GM12872 (cell line): ENCODE data around the gene PIK3R1.
A peak's percentile ranks its signal among the peaks of the same experiment; 100 is the strongest.

Experiments used
- TF ChIP-seq, protein P1 (sequence below): IDR thresholded peaks from 3 replicates; pipeline ENCODE4 v1.5.1; 2011; ENCODE audit warnings: low read depth, mild to moderate bottlenecking, low read length, moderate library complexity; ENCODE audit not compliant: insufficient read depth

The PIK3R1 gene

DNA sequence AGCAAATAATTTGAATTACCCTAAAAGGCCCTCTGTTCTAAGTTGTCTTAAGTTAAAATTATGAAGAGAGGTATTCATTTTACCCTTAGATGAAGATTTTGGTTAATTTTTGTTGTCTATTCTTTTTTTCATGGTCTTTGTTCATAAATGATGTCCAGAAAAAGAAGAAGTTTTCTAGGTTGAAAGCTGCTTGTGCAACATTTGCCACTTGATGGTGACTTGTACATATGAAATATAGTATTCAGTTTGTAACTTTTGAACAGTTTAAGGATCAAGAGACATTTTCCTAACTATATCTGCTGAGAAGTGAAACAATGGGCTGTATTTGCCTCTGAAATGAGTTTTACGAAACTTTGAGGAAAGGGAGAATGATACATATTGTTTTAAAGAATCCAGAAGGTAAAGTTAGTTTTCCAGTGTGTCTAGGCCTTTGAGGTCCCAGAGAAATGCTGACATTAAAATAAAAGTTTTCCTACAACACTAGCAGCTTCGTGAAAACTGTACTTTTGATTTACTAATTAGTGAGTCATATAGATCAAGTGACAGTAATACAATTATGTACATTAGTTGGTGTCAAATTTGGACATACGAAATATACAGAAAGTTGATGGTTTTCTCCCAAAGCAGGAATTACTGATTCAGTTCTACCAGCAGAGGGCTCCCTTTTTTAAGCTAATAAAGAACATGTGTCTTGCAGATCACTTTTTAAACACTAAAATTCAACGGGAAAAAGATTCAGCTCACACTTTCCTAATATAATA is 70.5 kb downstream of the PIK3R1 start:
- TF ChIP-seq, protein P1, sequence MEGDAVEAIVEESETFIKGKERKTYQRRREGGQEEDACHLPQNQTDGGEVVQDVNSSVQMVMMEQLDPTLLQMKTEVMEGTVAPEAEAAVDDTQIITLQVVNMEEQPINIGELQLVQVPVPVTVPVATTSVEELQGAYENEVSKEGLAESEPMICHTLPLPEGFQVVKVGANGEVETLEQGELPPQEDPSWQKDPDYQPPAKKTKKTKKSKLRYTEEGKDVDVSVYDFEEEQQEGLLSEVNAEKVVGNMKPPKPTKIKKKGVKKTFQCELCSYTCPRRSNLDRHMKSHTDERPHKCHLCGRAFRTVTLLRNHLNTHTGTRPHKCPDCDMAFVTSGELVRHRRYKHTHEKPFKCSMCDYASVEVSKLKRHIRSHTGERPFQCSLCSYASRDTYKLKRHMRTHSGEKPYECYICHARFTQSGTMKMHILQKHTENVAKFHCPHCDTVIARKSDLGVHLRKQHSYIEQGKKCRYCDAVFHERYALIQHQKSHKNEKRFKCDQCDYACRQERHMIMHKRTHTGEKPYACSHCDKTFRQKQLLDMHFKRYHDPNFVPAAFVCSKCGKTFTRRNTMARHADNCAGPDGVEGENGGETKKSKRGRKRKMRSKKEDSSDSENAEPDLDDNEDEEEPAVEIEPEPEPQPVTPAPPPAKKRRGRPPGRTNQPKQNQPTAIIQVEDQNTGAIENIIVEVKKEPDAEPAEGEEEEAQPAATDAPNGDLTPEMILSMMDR, result peak; percentile 63

DNA sequence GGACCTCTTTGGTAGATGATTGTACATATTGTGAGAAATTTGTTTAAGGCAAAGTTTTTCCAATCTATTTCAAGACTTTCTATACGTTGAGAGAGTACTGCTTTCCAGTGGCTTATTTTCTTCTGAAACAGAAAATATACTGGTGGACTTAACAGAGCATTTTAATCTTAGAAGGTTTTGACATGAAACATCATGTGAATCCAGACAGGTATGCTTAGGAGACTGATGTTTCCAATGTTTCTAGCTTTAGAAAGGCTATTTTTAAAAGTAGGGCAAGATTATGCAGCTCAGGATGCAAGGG is 71.0 kb downstream of the PIK3R1 start:
- TF ChIP-seq, protein P1, result no peak

DNA sequence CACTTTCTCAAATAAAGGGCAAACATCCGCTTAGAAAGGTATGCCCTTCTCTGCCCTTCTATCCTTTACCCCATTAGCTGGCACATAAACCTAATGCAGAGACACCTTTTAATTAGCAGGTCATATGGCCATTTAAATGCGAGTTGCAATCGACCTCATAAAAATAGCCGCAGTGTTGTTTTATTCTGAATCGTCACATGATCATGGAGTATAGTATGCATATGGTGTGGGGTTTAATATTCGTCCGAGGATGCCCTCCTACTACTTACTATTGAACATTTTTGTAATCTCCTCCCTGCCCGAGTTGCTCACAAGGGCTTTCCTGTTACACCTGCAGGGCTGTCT is 72.0 kb downstream of the PIK3R1 start:
- TF ChIP-seq, protein P1, result no peak

DNA sequence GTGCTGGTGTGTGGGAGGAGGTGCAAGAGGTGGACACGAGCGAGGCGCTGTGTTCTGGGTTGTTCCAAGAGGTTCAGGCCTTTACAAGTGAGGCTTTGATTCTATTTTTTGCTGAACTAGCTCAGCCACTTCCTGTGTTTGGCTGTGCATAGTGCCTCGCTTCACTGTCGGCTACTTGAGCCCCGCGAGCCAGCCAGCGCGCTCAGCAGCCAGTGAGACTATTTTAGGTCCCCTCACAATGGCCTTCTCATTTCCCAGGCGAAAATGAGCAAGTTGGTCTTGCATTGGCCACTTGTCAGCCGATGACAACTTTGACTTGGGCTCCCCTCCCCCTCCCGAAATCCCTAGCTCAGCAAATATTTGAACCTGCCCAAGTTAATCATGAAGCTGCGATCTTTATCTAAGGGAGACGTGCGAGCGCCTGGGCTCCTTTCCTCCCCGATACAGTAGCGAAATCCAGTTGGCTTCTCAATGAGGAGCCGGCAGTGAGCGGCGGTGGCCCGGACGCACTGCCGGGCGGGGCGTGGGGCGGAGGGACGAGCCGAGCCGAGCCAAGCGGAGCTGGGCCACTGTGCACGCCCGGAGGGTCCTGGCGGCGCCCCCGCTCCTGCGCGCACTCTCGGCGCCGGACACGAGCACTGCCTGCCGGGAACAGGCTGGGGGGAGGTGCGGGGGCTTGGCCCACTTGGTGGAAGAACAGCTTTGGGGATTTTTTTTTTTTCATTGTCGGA is 72.6 kb downstream of the PIK3R1 start:
- TF ChIP-seq, protein P1, result no peak

DNA sequence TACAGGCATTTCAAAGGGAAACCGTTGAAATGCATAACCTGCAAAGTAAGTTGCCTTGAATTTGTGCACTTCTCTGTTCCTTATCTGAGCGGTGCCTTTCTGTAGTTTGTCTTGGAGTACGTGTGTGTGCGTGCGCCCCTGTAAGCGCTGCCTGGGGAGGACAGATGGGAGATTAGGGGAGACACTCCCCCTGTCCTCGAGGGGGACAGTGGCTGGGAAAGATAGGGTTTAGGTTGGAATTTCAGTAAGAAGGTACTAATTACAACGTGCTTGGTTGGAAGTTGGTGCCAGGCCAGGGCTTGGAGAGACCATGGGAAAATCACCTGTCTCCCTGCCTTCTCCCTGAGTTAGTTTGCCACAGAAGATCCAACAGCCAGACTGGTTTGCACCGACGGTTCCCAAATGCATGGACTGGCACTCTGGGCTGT is 73.2 kb downstream of the PIK3R1 start:
- TF ChIP-seq, protein P1, result no peak

DNA sequence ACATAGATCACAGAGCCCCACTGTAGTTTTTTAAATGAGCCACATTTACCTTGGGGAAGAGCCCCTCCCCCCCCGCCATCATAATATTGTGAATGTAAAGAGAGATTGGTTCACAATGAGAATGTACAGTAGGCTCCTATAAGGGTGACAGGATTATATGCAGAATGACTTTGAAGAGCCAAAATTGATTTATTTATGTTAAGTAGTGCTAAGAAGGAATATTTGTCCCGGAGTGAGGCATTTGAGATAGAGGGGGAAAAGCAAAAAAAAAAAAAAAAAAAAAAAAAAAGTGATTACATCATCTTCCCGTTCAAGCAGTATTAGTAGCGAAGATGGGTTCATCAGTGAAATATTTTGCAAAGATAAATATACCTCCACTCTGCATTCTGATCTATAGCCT is 73.9 kb downstream of the PIK3R1 start:
- TF ChIP-seq, protein P1, result no peak

DNA sequence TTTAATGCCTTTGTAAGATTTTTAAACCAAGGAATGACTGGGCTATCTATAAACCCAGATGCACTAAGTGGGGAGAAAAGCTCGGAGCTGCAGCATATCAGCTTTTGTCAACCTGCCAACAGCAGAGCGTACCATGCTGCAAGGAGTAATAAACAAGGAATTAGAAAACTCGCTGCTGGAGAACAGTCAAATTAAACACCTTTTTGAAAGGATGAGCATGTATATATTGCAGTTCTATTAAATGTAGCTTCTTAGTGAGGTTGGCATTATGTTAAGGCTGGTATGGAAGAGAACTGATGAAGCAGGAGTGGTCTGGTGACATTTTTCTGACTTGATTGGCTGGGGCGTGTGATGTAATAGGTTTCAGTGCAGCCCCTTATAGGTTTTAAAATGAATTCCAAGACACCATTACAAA is 74.7 kb downstream of the PIK3R1 start:
- TF ChIP-seq, protein P1, result no peak
